D721Med (cell line): ENCODE results near the gene TFF1.

ENCODE experiments used
- DNase-seq: peaks from one replicate; pipeline ENCODE4 v3.0.0; 2011; ENCODE audit warnings: low spot score; ENCODE audit not compliant: insufficient read length
- FAIRE-seq: peaks from 2 replicates; lab custom pipeline; 2011; peaks lifted over from hg19 to GRCh38; lab: Jason Lieb, UNC
- CTCF ChIP-seq: IDR thresholded peaks from 2 replicates; pipeline ENCODE4 v1.5.1; 2012; ENCODE audit warnings: mild to moderate bottlenecking, control low read depth; ENCODE audit not compliant: insufficient read depth; ENCODE audit errors: missing control alignments

The TFF1 gene

GRCh38 chr21:42366292-42367010 lies at the start of gene TFF1:
Gene TFF1, minus strand, starts transcription at chr21:42366535. Its CDS starts 40 bp downstream, at chr21:42366495.
- no peak for TF ChIP-seq CTCF
- FAIRE-seq (no peak), DNase-seq (no peak)

DNA sequence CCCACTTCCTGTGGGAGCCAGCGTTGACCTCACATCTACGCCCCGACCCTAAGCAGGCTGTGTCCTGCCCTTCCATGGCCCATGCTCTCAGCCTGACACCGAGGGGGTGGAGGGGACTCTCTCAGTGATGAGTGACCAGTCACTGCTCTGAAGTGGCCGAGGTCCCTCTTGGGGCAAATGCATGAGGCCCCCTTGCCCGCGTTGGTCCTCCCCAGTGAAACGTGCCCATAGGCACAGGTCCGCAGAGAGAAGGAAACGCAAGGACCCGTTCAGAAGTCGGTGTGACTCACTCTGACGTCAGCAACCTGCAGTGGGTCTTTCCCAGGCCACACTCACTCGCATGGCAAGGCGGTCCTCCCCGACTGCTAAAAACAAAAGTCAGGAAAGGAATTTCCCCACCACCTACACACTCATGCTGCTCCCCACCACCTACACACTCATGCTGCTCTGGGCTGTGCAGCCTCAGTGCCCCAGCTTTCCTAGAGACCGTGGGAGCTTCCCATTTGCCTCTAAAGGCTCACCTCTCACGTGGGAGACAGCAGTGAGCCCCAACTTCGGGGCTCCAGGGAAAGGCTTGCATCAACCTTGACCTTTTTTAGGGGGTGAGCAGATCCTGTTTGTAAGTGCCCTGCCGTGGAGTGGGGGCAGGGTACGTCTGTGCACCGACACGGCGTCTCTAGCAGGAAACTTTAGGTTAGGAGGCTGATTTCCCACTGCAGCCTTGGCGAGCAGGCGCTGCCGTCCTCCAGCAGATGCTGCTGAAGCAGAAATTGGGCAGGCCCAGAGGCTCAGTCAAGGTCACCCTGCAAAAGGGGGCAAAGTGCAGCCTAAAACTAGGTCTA lies 48.8 kb upstream of the TFF1 start:
- no peak for DNase-seq

DNA sequence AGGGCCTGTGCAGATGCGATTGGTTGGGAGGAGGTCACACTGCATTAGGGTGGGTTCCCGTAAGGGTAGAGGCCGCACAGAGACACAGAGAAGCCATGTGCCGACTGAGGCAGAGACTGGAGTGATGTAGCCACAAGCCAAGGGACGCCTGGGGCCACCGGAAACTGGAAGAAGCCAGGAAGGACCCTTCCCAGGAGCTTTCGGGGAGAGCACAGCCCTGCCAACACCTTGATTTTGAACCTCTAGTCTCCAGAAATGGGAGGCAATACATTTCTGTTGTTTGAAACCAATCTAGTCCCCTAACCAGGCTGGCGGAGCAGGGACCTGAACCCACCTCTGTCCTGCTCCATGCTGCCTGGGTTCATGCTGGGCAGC lies 48.2 kb upstream of the TFF1 start:
- no peak for FAIRE-seq
- no peak for TF ChIP-seq CTCF
- DNase-seq, result no peak

More for the DNA sequence above, 48.8 kb upstream of the TFF1 start:
- FAIRE-seq, result no peak
- TF ChIP-seq CTCF, result no peak

DNA sequence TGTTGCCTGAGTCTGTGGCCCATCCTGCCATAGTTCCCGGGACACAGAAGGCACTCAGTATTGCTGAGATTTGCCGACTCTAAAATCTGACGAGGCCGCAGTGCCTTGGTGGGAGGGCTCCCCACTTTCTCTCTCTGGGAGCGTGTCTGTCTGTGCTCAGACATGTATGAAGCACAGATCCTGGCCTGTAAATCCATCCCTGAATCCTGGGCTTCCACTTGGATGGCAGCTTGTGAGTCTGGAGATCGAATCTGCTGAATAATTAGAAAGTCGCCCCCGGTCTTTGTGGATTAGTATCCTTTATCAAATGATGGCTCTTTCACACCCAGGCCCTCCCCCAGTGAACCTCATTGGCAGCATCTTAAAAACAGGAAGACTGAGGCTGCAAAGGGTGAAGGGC lies 47.7 kb upstream of the TFF1 start:
- no peak for DNase-seq
- TF ChIP-seq CTCF, result no peak
- no peak for FAIRE-seq

DNA sequence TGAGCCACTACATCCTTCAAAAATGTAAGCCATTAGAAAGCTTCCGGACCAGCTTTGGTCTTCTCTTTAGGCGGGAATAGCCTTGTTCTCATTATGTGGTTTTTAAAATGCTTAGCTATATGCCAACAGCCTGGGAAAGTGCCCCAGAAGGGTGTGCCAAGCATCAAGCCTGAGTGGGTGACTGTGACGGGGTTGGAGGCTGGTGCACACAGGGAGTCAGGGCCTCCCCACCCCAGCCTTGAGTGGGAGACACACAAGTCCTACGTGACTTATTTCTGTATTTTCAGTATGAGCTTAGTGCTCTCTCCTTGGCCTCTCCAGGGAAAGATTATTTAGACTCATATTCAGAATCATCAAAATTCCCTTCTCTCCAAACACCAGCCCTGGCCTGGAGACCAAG lies 47.2 kb upstream of the TFF1 start:
- TF ChIP-seq CTCF, result no peak
- FAIRE-seq (no peak), DNase-seq (no peak)

GRCh38 chr21:42413093-42413492 lies 46.8 kb upstream of the TFF1 start:
- no peak for DNase-seq
- no peak for TF ChIP-seq CTCF
- no peak for FAIRE-seq

DNA sequence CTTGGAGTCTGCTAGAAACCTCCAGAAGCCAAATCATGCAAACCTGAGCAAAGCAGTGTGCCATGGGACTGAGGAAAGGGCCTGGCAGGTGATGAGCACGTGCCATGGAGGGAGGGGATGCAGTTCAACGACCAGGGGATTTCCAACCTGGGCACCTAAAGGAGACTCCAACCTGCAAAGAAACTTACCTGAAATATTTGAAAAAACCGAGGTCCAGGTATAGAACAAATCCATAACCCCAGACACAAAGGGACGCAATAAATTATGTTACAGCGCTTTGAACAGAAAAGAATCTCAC lies 46.2 kb upstream of the TFF1 start:
- no peak for DNase-seq
- TF ChIP-seq CTCF, result no peak
- no peak for FAIRE-seq
